ENCODE results near the gene CDC73.

- TF ChIP-seq, protein P1, sequence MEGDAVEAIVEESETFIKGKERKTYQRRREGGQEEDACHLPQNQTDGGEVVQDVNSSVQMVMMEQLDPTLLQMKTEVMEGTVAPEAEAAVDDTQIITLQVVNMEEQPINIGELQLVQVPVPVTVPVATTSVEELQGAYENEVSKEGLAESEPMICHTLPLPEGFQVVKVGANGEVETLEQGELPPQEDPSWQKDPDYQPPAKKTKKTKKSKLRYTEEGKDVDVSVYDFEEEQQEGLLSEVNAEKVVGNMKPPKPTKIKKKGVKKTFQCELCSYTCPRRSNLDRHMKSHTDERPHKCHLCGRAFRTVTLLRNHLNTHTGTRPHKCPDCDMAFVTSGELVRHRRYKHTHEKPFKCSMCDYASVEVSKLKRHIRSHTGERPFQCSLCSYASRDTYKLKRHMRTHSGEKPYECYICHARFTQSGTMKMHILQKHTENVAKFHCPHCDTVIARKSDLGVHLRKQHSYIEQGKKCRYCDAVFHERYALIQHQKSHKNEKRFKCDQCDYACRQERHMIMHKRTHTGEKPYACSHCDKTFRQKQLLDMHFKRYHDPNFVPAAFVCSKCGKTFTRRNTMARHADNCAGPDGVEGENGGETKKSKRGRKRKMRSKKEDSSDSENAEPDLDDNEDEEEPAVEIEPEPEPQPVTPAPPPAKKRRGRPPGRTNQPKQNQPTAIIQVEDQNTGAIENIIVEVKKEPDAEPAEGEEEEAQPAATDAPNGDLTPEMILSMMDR (IDR thresholded peaks at IDR 0.05 in 8 of 11, conservative IDR thresholded peaks at IDR 0.05 in 3 of 11): no peak
- TF ChIP-seq POLR2AphosphoS5 (IDR thresholded peaks at IDR 0.05): no peak
Observed at GRCh38 chr1:193110864-193111263, 11.0 kb upstream of the CDC73 start.

Measured in spleen (tissue), 7 donors.